Measurements from ENCODE around the gene NEK4.

Gene NEK4

GRCh38 chr3:52792961-52793695 is 22.4 kb upstream of the NEK4 start:
- no peak for DNase-seq

- no peak for DNase-seq
Observed at GRCh38 chr3:52792413-52792812, 21.7 kb upstream of the NEK4 start.

GRCh38 chr3:52791928-52792327 is 21.2 kb upstream of the NEK4 start:
- DNase-seq, result no peak

DNA sequence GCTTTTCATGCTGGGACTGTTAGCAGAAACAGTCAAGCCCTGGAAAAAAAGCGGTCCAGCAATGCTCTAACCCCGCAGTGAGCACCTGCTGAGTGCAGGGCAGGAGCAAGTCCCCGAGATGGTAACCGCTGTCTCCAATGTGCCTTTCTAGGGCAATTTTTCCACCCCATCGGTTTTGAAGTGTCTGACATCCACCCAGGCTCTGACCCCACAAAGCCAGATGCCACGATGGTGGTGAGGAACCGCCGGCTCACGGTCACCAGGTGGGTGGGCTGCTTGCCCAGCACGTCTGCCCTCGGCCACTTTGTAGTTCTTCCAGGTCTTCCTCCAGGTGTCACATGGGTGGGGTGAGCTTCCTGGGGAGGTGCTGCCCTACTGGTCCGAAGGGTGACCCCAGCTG is 20.6 kb upstream of the NEK4 start:
- DNase-seq, result no peak

DNA sequence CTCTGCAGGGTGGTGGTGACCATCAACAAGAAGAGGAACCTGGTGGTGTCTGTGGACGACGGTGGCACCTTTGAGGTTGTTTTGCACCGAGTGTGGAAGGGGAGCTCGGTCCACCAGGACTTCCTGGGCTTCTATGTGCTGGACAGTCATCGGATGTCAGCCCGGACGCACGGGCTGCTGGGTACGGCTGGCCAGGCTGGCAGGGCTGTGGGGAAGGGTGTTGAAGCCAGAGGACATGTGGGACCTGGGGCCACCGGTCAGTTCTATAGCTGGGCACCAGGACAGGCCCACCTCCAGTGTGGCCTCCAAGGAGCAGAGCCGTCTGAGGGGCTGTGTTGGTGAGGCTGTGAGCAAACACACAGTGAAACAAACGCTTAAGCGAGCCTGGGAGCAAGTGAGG is 20.0 kb upstream of the NEK4 start:
- no peak for DNase-seq

DNA sequence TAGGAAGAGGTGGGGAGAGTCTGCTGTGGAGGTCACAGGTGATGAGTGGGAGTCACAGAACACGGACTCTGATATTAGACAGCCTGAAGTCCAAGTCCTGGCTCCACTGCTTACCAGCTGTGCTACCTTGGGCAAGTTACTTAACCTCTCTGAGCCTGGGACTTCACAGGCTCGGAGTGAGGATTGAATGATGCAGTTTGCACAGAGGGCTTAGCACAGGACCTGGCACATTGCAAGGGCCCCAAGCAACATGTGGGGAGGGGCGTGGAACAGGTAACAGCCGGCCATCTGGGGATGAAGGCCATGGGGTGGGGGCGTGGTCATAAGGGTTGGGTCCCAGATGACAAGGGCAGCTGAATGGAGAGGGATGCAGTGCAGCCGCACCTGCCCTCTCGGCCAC is 19.6 kb upstream of the NEK4 start:
- DNase-seq, result no peak

DNA sequence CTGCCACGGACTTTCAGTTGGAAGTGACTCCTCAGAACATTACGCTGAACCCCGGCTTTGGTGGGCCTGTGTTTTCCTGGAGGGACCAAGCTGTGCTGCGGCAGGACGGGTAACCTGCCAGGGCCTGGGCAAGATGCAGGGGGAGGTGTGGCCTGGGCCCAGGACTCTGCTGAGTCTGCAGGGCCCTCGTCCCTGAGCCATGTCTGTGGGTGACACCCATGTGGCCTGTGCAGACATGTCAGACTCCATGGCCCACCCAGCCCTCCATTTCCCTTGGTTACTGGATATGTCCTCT is 19.0 kb upstream of the NEK4 start:
- DNase-seq, result no peak

GRCh38 chr3:52788890-52789745 is 18.4 kb upstream of the NEK4 start:
- DNase-seq, result no peak

GRCh38 chr3:52787672-52788625 is 17.2 kb upstream of the NEK4 start:
- DNase-seq, result no peak

GRCh38 chr3:52787246-52787645 is 16.5 kb upstream of the NEK4 start:
- DNase-seq, result no peak

GRCh38 chr3:52786330-52787215 is 15.8 kb upstream of the NEK4 start:
- no peak for DNase-seq

GRCh38 chr3:52784931-52785590 is 14.3 kb upstream of the NEK4 start:
- no peak for DNase-seq

DNA sequence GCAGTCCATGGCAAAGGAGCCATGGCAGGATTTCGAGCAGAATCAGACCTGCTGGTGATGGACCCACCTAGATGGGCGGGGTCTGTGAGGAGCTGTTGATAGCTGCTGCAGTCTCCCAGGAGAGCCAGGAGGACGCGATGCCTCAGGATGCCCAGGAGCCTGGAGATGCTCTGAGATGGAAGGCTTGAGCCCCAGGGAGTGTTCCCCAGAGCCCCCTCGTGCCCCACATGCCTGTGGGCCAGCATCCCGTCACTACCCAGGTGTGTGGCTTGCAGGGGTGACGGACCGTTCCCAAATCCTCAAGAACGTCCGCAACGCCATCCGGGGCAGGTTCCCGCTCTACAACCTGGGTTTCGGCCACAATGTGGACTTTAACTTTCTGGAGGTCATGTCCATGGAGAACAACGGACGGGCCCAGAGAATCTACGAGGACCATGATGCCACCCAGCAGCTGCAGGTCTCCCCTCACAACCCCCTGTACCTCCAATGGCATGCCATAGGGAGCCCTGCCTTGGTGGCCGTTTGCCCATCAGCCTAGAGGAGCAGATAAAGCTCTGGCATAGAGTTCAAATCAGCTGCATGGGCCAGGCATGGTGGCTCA is 13.4 kb upstream of the NEK4 start:
- no peak for DNase-seq

DNA sequence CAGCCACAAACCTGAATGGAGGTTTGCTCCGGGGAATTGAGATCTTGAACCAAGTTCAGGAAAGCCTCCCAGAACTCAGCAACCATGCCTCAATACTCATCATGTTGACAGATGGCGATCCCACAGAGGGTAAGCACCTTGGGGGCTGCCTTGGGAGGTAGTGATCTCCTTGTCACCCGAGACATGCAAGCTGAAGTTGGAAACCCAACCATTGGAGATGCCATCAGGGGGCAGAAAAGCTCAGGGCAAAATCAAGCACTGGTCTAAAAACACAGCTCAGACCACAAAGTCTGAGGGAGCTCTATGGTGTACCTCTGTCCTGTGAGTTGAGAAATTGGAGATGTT is 12.4 kb upstream of the NEK4 start:
- DNase-seq, result no peak

- DNase-seq, result no peak
Observed at GRCh38 chr3:52782412-52783210, 11.9 kb upstream of the NEK4 start.

DNA sequence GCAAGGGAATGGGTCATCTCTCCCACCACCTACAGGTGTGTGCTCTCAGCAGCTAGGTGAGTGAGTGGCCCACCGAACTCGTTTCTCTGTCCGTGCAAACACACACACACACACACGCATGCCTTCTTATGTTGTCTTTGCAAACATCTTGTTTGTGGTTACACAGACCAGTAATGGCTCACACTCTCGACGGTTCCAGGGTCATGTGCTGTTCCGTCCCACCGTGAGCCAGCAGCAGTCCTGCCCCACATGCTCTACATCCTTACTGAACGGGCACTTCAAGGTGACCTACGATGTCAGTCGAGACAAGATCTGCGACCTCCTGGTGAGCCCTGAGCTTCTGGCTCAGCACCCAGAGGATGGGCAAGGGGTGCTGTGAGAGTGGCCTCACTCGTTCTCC is 11.0 kb upstream of the NEK4 start:
- DNase-seq, result no peak

- DNase-seq, result no peak
Observed at GRCh38 chr3:52779837-52780585, 9.3 kb upstream of the NEK4 start.

- no peak for DNase-seq
Observed at GRCh38 chr3:52779011-52779836, 8.5 kb upstream of the NEK4 start.

Data from NCI-H146 (cell line).